COR-L47 (cell line): ENCODE measurements around the gene PTPRZ1.
A peak's percentile ranks its signal among the peaks of the same experiment; 100 is the strongest.

Source experiments
- DNase-seq: peaks from one replicate; lab custom pipeline; 2025; lab: John Stamatoyannopoulos, UW

Gene PTPRZ1

DNA sequence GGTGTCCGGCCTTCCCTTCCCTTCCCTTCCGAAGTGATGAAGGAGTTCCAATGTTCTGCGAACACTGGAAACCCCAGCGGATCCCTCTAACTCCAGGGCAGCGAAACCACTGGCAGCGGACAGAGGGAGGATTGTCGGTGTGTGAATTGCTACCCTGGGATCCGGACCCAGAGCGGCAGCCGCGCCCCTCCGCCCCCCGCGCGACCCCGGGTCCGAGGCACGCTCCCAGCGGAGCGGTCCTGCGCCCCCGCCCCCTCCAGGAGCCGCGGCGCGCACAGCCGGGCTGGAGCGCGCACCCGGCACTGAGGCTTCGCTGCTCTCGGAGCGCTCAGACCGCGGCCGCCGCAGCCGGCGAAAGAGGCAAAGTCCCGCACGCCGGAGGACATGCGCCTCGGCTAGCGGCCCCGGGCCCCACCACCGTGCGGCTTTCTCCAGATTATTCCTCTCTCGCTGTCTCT, at the start of gene PTPRZ1:
Gene PTPRZ1 (plus strand): TSS at position 331 of the 458 bp plus-strand sequence. CDS start 339 bp downstream, outside the sequence.
- peak; percentile 61 for DNase-seq

DNA sequence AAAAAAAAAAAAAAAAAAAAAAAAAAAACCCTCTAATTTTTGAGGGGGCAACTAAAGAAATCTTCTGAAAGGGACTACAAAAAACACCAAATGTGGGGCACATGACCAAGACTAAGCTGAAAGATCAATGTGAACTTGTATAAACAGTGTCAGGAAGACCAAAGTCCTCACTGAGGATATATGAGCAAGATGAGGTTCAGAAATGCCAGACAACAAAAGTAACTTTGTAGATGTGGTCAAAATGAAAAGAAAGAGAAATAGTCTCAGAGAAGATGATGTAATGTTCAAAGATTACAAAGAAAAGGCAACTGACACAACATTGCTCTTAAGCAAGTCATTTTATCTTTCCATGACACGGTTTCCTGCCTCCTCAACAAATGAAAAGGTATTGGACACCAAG, 48.7 kb upstream of the PTPRZ1 start:
- DNase-seq: no peak

GRCh38 chr7:121831351-121831750, 41.6 kb upstream of the PTPRZ1 start:
- DNase-seq: no peak

DNA sequence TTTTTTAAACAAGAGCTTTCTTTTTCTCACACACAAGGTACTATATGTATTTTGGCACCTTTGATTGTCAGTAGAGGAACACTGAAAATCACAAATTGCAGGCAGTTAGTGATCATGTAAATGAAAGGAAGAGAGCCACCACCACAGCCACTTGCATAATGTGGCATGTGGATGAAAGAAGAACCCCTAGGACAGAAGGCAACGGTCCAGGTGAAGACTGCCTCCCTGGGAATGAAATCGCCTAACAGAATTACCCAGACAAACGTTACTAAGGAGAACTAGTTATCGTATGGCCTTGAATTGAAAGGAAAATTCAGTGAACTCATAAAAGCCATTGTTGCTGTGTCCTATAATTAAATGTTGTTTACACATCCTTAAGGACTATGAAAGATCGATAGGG, 41.2 kb upstream of the PTPRZ1 start:
- peak; percentile 87 for DNase-seq

GRCh38 chr7:121832347-121832746, 40.6 kb upstream of the PTPRZ1 start:
- DNase-seq: peak; percentile 64

GRCh38 chr7:121833991-121834390, 39.0 kb upstream of the PTPRZ1 start:
- DNase-seq: no peak

GRCh38 chr7:121837462-121837861, 35.5 kb upstream of the PTPRZ1 start:
- DNase-seq: no peak

- no peak for DNase-seq
Measured at GRCh38 chr7:121847041-121847440, 25.9 kb upstream of the PTPRZ1 start.

DNA sequence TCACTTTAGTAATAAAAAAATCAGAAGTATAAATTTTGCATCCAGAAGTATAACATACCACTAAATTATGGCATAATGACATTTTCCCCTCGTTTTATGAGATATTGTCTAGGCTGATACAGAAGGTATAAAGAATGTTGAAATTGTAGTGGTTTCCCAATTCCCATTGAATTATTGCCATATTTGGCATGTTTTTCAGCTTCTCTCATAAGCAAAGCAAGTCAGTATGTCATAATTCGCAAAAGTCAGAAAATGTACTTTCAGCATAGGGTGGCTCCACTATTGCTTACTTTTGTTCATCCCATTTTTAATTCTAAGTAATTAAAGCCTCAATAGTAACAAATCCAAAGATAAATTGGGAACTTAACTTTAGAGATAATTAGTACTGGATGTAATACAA, 19.7 kb upstream of the PTPRZ1 start:
- DNase-seq: no peak

- no peak for DNase-seq
Measured at GRCh38 chr7:121860953-121861352, 12.0 kb upstream of the PTPRZ1 start.

- no peak for DNase-seq
Measured at GRCh38 chr7:121862591-121862990, 10.4 kb upstream of the PTPRZ1 start.

DNA sequence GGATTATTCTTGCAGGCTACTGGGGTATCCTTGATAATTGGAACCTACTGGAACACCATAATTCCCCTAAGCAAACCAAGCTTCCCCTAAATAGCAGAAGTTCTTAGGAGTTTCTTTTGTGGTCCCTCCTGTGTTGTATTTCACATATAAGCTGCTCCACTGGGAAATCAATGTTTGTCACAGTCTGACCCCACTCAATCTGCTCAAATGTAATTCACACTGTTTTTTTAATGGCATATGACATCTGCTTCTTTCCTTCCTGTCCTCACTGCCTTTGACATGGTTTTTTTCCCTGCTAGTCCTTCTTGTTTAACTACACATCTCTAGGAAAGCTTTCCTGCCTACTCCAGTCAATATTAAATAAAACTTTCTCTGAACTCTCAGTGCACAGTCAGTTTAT, 1.8 kb upstream of the PTPRZ1 start:
- DNase-seq: no peak

GRCh38 chr7:121873289-121874194, 581 bp downstream of the PTPRZ1 start:
- DNase-seq: peak; percentile 47

DNA sequence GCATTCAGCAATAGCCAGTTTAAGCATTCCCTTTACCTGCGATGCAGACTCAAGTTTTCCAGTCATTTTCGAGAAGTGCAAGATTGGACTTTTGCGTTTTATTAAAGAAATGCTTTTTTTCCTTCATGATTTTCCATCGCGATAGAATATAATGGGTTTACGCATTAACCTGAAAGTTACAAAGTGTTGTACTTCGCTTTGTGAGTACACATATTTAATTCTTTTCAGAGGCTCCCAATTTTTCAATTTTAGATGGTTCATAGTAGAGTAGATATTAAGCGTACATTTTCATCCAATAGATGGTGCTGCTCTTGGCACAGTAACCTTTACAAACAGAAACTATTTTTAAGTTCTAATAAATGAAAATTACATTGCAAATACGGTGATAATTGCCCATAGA, 1.3 kb downstream of the PTPRZ1 start:
- DNase-seq: no peak

DNA sequence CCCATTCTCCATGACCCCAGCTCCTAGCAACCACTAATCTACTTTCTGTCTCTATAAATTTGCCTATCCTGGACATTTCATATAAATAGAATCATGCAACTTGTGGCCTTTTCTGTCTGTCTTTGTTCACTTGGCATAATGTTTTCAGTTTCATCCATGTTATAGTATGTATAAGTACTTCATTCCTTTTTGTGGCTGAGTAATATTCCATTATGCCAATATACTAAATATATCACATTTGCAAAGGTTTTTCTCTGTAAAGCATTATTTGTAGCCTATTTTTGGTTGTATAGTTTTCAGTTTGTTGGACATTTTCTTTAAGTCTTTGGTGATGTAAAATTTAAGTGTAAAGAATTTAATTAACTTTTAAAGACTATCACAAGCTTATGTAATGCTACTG, 2.2 kb downstream of the PTPRZ1 start:
- DNase-seq: no peak

GRCh38 chr7:121876656-121877500, 3.9 kb downstream of the PTPRZ1 start:
- DNase-seq: no peak

- DNase-seq: no peak
Measured at GRCh38 chr7:121878918-121879464, 6.0 kb downstream of the PTPRZ1 start.

GRCh38 chr7:121879544-121879943, 6.6 kb downstream of the PTPRZ1 start:
- DNase-seq: no peak

- peak; percentile 4 for DNase-seq
Measured at GRCh38 chr7:121882731-121883130, 9.8 kb downstream of the PTPRZ1 start.

GRCh38 chr7:121885166-121885920, 12.4 kb downstream of the PTPRZ1 start:
- DNase-seq: no peak

DNA sequence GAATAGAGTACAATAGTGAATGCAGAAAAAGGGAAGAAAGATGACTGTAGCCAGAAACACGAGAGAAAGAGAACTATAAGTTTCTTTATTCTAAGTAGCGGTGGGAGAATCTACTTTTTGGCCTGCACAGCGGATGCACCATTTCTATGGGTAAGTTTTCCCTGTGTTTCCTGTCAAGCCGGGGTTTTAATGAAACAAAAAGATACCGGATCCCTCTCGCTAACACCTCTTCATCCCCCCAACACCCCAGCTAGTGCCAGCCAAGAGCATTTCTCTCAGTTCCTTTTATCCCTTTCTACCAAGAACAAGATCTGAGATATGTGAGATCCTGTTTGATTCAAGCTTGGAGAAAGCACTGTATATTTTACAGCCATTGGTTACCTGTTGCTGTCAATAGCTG, 14.7 kb downstream of the PTPRZ1 start:
- DNase-seq: no peak

DNA sequence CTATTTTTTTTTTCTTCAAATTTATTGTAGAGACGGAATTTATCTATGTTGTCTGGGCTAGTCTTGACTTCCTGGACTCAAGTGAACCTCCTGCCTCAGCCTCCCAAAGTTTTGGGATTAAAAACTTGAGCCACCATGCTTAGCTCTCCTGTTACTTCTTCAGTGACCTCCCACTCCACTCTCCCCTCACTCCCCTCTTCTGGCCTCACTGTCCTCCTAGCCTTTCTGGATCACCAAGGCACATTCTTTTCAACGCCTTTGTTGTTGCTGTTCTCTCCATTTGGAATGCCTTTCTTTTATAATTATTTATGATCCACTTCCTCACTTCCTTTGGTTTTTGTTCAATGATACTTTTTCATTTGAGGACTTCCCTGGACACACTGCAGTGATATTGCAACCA, 17.9 kb downstream of the PTPRZ1 start:
- no peak for DNase-seq
